GM19238 (cell line): ENCODE data around the gene NR2C2.
A peak's percentile ranks its signal among the peaks of the same experiment; 100 is the strongest.

Experiments used
- DNase-seq: peaks from one replicate; pipeline ENCODE4 v3.0.0; 2011; ENCODE audit warnings: low spot score; ENCODE audit not compliant: insufficient read length

Gene NR2C2

DNA sequence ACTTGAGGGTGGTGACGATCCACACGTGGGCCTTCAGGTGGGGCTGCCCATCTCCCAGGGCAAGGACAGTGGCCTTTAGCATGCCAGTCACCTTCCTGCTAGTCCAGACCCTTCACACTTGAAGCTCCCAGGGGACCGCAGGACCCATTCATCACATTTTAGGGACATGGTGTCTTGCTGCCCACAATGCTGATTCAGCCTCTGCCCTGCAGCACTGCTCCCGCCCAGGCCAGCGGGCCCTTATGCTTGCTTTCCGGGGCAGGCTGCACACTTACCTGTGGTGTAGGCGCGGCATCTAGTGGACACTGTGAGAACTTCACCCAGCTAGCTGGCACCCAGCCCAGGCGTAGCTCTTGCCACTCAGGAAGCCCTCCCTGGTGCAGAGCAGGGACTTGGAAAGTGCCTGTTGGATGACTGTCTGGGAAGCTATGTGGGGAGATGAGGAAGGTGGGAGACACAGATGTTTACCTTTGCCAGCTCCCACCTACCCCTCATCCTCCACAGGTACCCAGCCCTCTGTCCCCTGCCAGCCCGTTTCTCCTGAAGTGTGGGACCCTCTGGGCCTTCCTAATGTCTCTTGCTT lies 26.3 kb upstream of the NR2C2 start:
- peak; percentile 65 for DNase-seq

DNA sequence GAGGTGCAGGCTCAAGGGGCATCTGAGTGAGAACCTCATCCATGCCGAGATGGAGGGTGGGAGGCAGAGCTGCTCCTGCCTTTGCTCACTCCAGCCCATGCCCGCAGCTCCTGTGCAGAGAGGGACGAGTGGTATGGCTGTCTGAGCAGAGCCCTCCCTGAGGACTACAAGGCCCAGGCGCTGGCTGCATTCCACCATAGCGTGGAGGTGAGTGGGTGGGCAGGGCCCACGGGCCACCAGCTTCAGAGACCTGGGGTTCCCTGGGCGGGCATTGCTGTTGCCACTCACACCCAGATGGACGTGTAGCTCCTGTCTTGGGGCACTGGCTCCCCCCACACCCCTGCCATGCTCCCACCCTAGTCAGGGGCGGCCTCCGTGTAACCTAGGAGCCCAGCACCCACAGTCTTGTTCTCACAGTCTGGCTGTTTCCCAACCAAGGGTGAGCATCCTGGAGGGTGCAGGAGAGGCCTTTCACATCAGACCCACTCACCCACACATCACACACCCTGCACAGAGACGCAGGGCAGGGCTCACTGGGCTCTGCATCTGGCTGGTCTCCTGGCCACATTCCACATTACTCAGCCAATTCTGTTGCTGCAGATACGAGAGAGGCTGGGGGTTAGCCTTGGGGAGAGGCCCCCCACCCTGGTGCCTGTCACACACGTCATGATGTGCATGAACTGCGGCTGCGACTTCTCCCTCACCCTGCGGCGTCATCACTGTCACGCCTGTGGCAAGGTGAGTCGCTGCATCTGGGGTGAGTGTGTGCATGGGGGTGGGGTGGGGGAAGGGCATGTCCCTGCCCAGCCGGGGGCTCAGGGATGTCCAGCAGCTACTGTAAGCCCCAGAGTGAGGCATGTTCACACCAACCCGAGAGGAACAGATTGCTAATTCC lies 25.3 kb upstream of the NR2C2 start:
- DNase-seq: no peak

GRCh38 chr3:14922863-14923262 lies 24.5 kb upstream of the NR2C2 start:
- no peak for DNase-seq

DNA sequence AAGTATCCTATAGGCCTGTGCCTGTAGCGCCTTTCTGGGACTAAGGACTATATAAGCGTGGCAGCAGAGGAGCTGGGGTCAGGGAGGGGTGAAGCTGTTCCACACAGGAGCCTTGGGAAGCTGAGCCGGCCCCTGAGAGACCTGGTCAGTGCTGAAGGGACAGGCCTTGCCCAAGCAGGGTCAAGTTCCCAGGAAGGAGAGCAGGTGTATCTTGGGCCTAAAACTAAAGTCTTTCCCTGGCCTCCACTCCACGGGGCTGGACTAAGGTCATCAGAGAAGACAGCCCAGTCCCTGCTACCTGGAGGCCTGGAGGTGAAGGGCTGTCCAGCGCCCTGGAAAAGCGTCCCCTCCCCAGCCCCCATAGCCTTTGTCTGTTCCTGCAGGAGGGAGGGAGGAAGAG lies 23.9 kb upstream of the NR2C2 start:
- no peak for DNase-seq

GRCh38 chr3:14925729-14926591 lies 21.4 kb upstream of the NR2C2 start:
- no peak for DNase-seq

GRCh38 chr3:14926592-14926991 lies 20.8 kb upstream of the NR2C2 start:
- no peak for DNase-seq

DNA sequence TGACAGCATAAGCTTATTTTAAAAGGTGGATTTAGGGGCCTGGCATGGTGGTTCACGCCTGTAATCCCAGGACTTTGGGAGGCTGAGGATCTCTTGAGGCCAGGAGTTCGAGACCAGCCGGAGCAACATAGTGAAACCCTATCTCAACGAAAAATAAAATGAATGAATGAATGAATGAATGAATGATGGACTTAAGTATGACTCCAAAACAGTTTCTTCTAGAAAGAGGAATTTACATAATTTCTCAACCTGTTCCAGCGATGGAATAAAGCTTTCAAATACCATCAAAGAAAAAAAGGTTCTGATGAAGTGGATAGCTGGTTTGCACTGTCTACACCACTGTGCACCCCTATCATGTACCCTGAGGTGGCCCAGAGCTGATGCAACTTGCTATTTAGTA lies 20.1 kb upstream of the NR2C2 start:
- DNase-seq: no peak

- no peak for DNase-seq
Measured at GRCh38 chr3:14929310-14930074, 17.9 kb upstream of the NR2C2 start.

DNA sequence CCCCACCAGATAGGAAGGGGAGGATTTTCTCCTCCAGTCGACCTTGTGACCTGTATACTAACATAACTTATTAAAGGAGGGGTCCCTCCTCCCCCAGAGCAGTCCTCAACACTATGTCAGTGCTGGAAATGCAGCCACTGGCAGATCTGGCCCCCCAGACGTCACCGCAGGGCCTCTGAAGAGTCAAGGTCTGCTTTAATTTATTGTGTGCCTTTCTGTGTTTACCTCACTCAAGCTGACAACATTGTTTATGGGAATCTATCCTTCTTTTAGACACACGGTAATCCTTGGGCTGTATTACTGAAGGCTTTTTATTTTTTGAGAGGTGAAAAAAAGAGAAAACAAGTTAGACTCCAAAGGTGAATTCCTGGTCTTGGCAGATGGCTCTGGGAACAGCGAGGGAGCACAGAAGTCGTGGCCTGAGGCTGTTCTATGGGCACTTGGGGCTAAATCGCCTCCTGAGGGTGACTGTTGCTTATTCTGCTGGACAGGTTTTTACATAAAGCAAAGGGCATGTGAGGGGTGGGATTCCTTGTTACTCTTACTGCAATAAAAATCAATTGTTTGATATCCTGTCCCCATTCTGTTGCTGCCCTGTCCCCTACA lies 13.5 kb upstream of the NR2C2 start:
- no peak for DNase-seq

GRCh38 chr3:14935592-14936345 lies 11.6 kb upstream of the NR2C2 start:
- no peak for DNase-seq

DNA sequence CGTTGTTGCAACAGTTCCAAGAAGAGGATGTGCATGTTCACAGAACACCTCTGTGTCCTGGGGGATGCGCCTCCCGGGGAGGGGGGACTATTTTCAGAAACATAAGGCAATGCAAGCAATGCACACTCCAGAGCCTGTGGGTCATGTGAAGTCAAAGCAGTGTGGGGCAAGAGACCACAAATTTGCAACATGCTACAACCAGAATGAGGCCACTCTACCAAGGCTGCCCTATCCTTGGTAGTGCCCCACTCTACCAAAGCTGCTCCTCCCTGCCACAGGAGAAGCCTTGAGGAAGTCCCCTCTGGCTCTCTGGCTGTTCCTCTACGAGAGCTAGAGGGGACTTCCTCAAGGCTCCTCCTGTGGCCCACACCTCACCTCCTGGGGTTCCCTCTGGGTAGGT lies 8.4 kb upstream of the NR2C2 start:
- DNase-seq: no peak

- DNase-seq: no peak
Measured at GRCh38 chr3:14941871-14942270, 5.5 kb upstream of the NR2C2 start.

DNA sequence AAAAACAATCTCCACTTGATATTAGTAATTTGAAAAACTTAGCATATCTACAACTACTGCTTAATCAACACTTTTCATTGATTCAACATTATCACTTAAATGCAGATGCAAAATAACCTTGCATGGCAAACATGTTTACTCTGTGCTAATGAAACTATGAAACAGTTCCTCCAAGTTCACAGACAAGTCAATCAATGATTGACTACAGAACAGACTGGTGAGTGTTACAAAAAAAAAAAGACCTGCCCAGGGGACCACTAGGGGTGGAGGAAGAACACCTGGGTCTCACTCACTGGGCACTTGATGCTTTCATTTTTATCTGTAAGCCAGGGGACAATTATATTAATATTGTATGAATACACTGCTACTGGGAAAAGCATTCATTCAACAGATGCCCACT lies 4.3 kb upstream of the NR2C2 start:
- DNase-seq: peak; percentile 30

- DNase-seq: no peak
Measured at GRCh38 chr3:14946236-14946635, 1.1 kb upstream of the NR2C2 start.

DNA sequence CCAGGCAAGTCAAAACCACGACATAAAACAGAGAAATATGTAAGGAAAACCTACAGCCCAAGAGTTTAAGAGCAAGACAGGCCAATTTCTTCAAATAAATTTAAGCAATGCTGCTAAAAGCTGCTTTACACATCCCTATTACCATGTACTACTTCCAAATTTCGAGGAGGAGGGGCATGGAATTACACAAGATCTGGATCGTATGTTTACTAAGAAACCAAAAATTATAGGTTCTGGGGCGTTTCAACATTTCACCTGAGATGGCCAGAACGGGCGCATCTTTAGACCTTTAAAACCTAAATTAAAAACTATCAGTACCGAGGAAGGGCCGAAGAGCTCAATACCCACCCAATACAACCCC lies 664 bp upstream of the NR2C2 start:
- DNase-seq: no peak

DNA sequence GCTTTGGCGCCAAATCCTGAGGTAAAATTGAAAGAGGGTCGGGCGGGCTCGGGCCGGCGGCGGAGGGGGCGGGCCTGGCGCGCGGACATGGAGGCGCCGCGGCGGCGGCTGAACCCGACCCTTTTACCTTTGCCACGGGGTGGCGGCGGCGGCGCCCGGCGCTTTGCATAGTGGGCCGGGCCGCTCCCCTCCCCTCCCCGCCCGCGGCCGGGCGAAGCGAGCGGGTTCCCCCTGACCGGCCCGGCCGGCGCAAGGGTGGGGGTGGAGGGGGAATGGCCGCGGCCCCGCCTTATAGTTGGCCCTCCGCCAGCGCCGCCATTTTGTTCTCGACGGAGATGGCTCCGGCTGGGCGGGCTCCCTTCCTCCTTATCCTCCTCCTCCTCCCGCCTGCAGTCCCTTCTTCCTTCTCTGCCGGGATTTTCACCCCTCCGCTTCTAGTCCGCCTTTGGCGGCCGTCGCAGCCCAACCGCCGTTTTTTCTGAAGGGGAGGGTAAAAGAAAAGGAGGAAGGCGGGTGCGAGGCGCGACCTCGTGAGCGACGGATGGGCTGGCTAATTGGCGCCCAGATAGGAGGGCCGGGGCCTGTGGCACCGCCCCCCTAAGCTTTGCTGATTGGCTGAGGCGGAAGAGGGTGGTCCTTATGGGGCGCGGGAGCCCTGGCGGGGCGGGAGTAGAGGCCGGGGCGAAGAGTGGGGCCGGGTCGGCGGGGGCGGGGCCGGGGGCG lies 664 bp downstream of the NR2C2 start:
- peak; percentile 97 for DNase-seq

GRCh38 chr3:14948609-14949038 lies 1.2 kb downstream of the NR2C2 start:
- no peak for DNase-seq

GRCh38 chr3:14949126-14949525 lies 1.7 kb downstream of the NR2C2 start:
- no peak for DNase-seq

GRCh38 chr3:14950274-14950673 lies 2.9 kb downstream of the NR2C2 start:
- DNase-seq: no peak

DNA sequence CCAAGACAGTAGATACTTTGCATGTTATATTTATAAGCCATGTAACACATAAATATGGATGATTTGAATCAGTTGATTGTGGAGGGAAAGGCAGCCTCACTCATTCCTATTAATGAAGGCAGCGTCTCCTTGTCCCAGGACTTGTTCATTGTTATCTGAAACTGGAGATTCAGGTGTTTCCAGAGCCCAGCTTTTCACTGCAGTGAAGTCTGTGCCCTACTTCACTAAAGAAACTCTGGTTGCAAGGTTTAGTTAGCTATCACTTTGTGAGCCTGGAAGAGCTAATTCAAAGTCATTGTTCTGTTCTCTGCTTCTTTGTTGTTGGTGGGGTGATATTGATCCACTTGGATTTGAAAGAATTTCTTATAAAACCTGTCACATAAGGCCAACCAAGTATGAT lies 9.8 kb downstream of the NR2C2 start:
- no peak for DNase-seq
